Stimulated activated naive CD4-positive, alpha-beta T cell (primary cell): ENCODE results near the gene MIPEP.

Experiments used
- DNase-seq, 6 experiments: peaks; one replicate each; lab custom pipeline; 2025; lab: John Stamatoyannopoulos, UW

MIPEP gene

GRCh38 chr13:23680845-23681669 is 208.1 kb downstream of the MIPEP start:
- no peak for DNase-seq
